GM18505 (cell line): ENCODE data around the gene CACHD1.

Experiments used
- ATAC-seq: cut with Tn5 transposase; IDR thresholded peaks from one replicate; pipeline ENCODE4 v1.9.1; 2021; ENCODE audit not compliant: unreplicated experiment
- POLR2A ChIP-seq: IDR thresholded peaks from 4 replicates; pipeline ENCODE4 v1.6.1; 2011; ENCODE audit warnings: borderline replicate concordance; ENCODE audit not compliant: insufficient read depth, insufficient read length; ENCODE audit errors: extremely low read depth

CACHD1 gene

DNA sequence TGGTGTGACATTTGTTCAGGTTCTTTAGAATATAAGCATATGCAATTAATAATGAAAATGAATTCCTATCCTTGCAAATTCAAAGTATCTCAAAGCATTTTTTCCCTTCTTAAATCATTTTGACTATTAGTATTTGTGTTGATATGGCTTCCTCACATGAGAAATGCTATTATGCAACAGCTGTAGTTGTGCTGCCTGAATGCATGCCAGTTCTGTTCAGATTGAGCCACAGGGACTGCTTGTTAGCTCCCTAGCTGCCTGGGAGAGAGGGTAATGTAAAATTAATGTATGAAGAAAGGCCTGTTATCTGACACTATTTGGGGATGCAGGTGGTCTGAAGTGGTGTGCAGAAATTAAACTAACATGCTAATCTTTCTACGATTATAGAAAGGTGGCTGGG lies 45.5 kb downstream of the CACHD1 start:
- ATAC-seq = no peak
- TF ChIP-seq POLR2A = no peak

DNA sequence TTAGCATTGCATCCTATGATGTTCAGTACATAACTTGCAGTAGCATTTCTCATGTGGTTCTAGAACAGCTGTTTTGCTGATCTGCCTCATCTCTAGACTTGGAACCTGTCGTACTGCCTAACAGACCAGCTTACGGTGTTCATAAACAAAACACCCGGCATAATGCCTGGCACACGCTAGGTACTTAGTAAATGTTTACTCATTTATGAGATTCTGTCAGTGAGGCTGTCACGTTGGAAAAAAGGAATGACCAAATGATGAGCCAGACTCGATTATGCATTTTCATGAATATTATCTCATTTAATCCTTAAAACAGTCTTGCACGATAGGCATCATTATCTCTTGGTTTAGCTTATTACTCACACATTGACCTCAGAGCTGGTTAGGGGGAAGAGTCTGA lies 46.4 kb downstream of the CACHD1 start:
- TF ChIP-seq POLR2A = no peak
- ATAC-seq = no peak

DNA sequence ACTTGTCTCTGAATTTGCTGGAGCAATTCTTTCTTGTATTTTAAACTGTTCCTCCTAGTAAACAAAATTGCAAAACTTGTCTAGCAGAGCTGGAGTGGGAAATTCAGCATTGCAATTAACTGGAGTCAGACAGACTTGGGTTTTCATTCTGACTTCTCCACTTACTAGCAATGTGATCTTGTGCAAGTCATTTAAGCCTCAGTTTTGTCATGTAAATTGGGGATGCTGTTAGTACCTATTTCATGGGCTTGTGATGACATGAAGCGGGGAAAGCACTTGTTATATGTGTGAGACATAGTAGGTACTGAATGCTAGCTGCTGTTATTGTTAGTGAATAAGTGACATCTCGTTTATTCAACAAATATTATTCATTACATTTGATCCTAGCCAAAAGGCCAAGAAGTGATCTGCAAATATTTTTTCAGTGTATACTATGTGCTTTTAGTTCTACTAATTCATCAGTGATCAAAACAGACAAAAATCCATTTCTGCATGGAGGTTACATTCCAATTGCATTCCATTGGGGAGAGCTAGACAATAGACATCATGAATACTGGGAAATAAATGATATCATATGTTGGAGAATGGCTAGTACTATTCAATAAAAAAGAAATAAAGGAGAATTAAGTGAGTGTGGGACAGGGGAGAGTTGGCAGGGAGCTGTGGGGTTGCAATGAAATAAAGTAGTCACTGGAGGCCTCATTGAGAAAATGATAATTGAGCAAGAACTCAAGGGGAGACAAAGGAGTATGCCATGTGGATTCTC lies 47.1 kb downstream of the CACHD1 start:
- no peak for TF ChIP-seq POLR2A
- ATAC-seq = no peak

DNA sequence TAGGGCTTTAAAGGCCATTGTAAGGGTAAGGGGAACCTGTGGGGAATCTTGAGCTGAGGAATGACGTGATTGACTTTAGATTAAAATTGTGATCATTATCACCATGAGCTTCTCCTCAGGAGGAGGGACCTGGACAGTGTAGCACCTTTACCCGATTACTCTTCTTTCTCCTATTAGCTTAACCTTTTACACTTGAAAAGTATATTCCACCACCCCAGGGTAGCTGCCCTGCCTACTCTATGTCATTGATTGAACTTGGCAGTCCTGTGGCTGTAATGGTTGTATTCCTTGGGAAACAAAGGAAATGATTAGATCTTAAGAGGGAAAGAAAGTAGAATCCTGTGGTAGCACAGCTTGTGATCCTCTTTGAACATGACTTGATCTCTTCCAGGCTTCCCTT lies 47.7 kb downstream of the CACHD1 start:
- no peak for ATAC-seq

DNA sequence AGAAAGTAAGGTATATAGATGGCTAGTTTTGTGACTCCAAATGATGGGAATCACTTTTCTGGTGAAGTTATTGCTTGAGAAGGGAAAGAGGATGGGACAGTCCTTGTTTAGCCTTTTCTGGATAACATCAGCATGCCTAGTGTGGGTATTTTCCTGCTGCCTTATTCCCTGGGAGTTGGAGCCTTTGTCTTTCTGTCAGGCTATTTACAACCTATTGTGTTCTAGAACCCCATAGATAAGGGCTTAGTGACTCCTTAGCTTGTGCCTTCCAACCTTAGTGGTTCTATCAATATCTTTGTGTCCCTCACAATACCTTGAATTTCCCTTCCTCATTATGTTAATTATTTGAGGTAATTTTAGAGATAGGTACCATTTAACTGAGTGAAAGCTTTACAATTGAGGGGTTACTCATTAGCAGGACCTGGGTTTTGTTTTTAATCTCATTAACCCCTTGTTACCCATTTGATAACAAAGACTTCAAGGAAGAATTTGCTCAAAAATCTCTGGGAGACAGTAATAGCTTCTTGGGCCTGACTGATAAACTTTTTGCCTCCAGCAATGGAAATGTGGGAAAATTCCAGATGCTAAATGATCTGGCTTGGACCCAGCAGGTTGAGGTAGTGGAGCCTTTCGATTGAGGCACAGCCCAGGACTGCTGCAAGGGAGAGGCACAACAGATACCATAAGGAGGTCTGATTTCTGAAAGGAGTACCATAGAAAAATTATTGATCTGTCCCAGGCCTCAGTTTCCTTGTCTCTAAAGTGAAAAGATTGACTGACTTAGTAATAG lies 49.0 kb downstream of the CACHD1 start:
- TF ChIP-seq POLR2A = no peak
- no peak for ATAC-seq

More for the DNA sequence above, 47.7 kb downstream of the CACHD1 start:
- no peak for TF ChIP-seq POLR2A

DNA sequence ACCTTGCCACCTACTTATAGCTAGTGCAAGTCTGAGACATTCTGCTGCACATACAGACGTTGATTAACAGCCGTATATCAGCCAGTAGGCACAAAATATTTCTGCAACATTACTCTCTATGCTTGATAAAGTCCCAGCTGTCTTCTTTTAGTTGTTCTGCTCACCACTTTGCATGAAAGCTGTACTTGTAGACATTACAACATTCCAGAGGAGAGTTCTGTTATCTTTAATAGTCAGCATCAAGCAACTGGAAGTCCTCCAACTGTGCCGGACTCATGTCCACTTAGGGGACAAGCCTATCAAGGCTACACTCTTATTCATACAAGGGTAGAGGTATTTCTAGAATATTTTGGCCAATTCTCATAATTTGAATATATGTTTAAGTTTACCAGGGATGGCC lies 50.0 kb downstream of the CACHD1 start:
- TF ChIP-seq POLR2A = no peak
- no peak for ATAC-seq

DNA sequence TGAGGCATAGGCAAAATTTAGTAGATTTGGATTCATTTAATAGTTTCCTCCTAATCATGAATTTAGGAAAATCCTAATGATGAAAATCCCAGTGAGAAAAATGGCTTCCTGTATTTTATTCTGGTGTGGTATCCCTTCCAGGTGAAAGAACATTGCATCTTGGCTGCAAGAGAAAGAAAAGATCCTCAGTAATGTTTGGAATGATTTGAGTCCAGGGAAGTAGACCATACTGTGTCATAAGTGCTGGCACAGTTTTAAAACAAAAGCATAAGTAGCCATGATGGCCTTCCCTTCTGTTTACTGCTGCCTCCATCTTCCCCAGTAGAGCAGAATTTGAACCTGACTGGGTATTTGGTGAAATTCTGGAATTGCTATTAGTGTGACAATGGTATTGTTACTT lies 52.8 kb downstream of the CACHD1 start:
- ATAC-seq = no peak
- TF ChIP-seq POLR2A = no peak

DNA sequence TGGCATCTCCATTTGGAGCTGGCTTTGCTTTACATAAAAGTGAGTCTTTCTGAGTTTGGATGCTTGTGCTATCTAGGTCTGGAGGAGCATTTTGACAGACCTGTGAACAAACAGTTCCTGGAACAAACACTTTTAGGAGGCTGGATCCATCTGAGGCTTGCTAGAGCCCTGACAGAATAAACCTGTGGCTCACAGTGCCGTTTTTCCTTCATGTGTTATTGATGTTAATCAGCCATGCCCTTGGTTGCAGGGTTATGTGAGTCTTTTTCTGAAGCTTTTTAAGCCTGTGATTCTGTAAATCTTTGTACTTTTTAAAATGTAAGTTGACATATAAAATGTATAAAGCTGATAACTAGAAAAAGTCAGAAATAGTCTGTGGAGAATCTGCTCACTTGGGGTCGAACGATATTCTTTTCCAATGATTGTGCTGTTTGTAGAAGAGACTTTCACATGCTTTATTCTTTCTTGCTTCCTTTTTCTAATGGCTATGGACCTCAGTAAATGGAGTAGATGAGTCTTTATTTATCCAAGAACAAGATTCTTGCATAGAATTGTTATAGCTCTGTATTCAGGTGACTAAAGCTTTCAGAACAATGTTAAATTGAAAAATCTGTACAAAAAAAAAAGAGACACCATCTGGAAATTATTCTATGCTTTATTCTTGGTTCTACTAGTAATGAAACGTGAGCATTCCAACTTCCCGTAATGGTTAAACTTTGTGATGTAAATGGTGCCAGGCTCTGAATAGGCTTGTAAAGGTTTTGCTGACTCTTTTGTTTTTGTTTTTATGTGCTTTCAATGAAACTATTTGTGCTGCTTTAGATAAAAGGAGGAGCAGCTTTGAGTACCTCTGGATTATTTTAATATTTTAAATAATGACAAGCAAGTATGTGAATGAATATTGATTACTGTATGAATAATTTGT lies 53.7 kb downstream of the CACHD1 start:
- TF ChIP-seq POLR2A = no peak
- ATAC-seq = no peak

DNA sequence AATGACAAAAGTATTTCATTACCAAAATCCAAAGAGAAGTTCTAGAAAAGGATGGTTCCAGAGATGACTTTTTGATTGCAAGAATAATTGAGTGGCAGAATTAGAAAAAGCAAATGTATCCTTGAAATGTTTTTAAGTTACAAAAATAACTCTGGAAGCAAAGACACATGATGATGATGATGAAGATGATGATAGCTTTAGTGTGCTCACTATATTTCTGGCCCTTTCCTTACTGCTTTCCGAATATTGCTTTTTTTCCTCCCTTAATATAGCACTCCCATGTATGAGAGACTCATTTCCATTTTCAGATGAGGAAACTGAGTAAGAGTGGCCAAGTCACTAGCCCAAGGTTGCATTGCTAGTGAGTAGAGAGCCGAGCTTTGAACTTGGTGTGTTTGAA lies 54.7 kb downstream of the CACHD1 start:
- TF ChIP-seq POLR2A = no peak
- no peak for ATAC-seq

DNA sequence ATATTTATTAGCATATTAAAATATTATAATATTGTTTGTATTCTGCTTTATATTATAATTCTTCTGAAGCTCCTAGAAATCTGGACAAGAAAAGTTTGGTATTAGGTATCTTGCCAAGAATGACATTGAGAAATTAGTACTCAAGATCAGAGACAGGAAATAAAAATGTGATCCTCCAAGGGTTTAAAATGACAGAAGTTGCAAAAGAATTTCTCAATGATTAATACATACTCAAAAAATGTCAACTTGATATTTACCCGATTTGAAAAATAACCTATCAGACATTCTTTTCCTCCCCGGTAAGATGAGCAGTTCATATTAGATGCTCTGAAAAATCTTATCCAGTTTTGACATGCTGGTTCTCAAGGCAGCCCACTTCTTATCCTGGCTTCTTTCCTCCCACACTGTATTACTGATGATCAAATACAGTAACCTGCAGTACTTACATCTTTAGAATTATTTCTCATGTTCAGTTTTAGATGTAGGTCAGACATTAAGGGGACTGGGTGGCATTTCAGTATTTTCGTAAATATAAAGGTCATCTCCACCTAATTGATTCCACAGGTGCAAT lies 55.3 kb downstream of the CACHD1 start:
- no peak for TF ChIP-seq POLR2A
- no peak for ATAC-seq

DNA sequence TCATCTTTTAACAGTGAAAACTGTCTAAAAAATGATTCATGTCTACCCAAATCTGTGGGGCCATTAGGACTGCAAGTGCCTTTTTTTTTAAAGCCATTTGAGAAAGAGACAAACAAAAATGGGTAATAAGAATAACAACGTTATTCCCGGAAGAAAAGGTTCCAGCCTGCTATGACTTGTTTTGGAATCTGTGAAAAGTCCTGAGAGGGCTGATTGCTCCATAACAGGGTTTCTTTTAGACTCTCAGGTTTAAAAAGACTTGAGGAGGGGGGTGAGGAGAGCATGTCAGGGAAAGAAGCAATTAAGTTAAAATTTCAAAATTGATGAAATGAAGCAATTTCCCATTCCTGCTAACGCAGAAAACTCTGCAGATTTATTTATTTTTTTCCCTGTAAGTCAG lies 56.4 kb downstream of the CACHD1 start:
- no peak for ATAC-seq
- TF ChIP-seq POLR2A = no peak

DNA sequence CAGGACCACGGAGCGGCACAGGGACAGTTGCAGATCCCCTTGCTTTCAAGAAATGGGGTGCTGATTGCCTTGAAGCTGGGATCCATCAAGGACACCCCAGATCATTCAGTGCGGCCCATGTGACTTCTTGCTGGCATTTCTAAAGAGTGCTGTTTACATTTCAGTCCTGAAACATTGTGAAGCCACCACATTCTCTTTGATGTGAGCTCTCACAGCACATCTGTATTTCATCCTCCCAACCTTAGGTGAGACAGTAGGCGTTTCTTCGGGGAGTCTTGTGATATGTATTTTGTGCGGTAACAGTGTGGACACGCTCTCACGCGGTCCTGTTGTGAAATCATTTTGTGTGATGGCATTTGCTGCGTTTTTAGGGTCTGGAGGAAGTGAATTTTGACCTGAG lies 57.2 kb downstream of the CACHD1 start:
- no peak for TF ChIP-seq POLR2A
- no peak for ATAC-seq

DNA sequence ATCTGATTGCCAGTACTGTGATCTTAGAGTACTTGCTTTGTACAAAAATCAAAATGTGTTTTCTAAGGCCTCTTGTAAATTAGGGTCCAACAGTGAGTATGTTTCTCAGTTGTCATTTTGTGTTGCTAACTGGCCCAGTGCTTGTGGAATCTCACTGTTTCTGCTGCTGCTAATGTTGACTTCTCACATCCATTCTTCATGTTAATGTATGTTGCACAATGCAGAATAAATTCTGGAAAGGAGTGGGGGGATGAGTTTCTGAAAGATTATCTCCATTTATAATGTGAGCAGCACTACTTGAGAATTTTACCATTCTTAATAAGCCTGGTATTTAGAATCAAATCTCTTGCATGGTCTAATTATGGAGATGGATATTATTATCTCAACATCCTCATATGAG lies 57.9 kb downstream of the CACHD1 start:
- no peak for ATAC-seq
- TF ChIP-seq POLR2A = no peak
